NCI-H2227 (cell line): ENCODE data around the gene CDC123.
"Not testable (repeated sequence)": the region's sequence is repeated elsewhere in the genome, so short reads cannot be mapped to it uniquely, and the experiment has no call there.

Source experiments
- DNase-seq: peaks from one replicate; lab custom pipeline; 2025; ENCODE audit not compliant: unreplicated experiment; lab: John Stamatoyannopoulos, UW

Gene CDC123

GRCh38 chr10:12297784-12298183 is 101.8 kb downstream of the CDC123 start:
- DNase-seq = not testable (repeated sequence)

DNA sequence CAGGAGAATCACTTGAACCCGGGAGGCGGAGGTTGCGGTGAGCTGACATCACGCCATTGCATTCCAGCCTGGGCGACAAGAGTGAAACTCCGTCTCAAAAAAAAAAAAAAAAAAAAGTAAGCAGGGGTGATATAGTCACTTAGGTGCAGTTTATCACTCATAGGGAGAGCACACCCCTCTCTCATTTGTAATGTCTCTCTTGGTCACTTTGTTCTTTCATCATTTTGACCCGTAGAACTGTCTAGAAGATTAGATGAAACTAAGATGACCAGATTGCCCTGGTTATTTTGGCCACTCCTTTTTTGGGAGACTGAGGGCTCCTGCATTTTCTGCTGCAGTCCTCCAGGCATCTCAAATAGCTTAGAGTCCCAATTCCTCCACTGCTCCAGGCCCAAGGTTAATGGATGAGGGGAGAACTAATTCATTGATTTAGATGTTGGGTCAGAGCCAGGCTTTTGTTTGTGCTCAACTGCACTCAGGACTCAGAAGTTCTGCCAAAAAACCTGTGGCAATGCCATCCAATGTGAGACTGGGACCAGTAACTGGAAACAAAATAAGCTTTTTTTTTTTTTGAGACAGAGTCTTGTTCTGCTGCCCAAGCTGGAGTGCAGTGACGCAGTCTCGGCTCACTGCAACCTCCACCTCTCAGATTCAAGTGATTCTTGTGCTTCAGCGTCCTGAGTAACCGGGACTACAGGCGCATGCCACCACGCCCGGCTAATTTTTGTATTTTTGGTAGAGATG is 103.4 kb downstream of the CDC123 start:
- no peak for DNase-seq
